Measurements from ENCODE around the gene NKIRAS1.
A peak's percentile ranks its signal among the peaks of the same experiment; 100 is the strongest.
"Not testable (repeated sequence)": the region's sequence is repeated elsewhere in the genome, so short reads cannot be mapped to it uniquely, and the experiment has no call there.

Gene NKIRAS1

DNA sequence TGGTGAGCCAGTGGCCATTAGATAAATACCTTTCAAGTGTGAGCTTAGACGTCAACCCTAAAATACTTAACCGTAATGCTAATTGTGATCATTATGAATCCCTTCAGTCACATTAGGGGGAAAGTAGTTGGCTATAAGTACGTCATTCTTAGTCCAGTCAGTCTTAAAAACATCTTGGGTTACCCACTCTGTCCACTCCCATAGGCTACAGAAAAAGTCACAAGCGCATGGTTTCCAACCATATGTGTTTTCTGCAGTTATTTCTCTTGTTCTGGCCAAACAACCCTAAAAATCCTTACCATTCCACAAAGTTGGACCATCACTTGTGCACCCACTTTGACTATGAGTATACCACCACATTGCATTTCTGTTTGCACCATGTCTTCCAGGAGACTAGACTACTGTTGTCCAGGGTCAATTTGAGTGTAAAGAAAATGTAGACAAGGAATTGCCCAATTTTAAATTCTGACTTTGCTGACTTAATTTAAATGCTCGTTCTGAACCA is 3.4 kb upstream of the NKIRAS1 start:
- no peaks in the 10 kb centered on the region for H3K4me1 ChIP-seq (ENCODE audit: control insufficient read depth, insufficient read depth, low read length)
- POLR2A ChIA-PET, result interaction anchor here (1.2 kb wide), 1 partner anchor 42 kb away, joined by 3 read pairs; no protein-coding TSS in a partner anchor
- no peak overlapping the region for H3K4me3 ChIP-seq (ENCODE audit: low read depth, low read length)
- H3K9me3 ChIP-seq (ENCODE audit: control insufficient read depth, insufficient read depth, low read depth, low read length), result no peaks in the 10 kb centered on the region
- peaks cover 3 to 45% of the 10 kb centered on the region in 2 experiments; a peak in 2 of 3 replicates for H3K36me3 ChIP-seq (ENCODE audit: control insufficient read depth in 2 of 2, insufficient read depth in 1 of 2, low read length in 2 of 2)
- no peak overlapping the region for H3K27ac ChIP-seq (ENCODE audit: extremely low read depth, low read depth, low read length)
- TF ChIP-seq ZXDB (tag by site-specific recombination; IDR thresholded peaks at IDR 0.05) (0 out of 2 replicates have a peak, but pooled peaks have one; percentile 11), ZNF600 (tag by site-specific recombination; IDR thresholded peaks at IDR 0.05) (peak; percentile 86), ZNF664 (tag by site-specific recombination; IDR thresholded peaks at IDR 0.05) (0 out of 2 replicates have a peak, but pooled peaks have one; percentile 20), KLF16 (tag by site-specific recombination; IDR thresholded peaks at IDR 0.05) (no peak), ZBTB17 (tag by site-specific recombination; IDR thresholded peaks at IDR 0.05) (no peak), ZNF202 (tag by site-specific recombination; IDR thresholded peaks at IDR 0.05; ENCODE audit: borderline replicate concordance) (no peak)
- TF ChIP-seq, protein P1, sequence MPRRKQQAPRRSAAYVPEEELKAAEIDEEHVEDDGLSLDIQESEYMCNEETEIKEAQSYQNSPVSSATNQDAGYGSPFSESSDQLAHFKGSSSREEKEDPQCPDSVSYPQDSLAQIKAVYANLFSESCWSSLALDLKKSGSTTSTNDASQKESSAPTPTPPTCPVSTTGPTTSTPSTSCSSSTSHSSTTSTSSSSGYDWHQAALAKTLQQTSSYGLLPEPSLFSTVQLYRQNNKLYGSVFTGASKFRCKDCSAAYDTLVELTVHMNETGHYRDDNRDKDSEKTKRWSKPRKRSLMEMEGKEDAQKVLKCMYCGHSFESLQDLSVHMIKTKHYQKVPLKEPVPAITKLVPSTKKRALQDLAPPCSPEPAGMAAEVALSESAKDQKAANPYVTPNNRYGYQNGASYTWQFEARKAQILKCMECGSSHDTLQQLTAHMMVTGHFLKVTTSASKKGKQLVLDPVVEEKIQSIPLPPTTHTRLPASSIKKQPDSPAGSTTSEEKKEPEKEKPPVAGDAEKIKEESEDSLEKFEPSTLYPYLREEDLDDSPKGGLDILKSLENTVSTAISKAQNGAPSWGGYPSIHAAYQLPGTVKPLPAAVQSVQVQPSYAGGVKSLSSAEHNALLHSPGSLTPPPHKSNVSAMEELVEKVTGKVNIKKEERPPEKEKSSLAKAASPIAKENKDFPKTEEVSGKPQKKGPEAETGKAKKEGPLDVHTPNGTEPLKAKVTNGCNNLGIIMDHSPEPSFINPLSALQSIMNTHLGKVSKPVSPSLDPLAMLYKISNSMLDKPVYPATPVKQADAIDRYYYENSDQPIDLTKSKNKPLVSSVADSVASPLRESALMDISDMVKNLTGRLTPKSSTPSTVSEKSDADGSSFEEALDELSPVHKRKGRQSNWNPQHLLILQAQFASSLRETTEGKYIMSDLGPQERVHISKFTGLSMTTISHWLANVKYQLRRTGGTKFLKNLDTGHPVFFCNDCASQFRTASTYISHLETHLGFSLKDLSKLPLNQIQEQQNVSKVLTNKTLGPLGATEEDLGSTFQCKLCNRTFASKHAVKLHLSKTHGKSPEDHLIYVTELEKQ (tag by site-specific recombination; IDR thresholded peaks at IDR 0.05; ENCODE audit: borderline replicate concordance), result no peak
- TF ChIP-seq, protein P2, sequence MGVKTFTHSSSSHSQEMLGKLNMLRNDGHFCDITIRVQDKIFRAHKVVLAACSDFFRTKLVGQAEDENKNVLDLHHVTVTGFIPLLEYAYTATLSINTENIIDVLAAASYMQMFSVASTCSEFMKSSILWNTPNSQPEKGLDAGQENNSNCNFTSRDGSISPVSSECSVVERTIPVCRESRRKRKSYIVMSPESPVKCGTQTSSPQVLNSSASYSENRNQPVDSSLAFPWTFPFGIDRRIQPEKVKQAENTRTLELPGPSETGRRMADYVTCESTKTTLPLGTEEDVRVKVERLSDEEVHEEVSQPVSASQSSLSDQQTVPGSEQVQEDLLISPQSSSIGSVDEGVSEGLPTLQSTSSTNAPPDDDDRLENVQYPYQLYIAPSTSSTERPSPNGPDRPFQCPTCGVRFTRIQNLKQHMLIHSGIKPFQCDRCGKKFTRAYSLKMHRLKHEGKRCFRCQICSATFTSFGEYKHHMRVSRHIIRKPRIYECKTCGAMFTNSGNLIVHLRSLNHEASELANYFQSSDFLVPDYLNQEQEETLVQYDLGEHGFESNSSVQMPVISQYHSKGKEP (tag by site-specific recombination; IDR thresholded peaks at IDR 0.05), result 0 out of 2 replicates have a peak, but pooled peaks have one; percentile 11
- CTCF ChIA-PET, result no interaction called here

GRCh38 chr3:23919628-23920027 is 2.8 kb upstream of the NKIRAS1 start:
- Histone ChIP-seq H3K4me1 (ENCODE audit: control insufficient read depth, insufficient read depth, low read length) (peaks cover 2% of the 10 kb centered on the region; the same call in 1 of the 2 replicates), H3K9me3 (ENCODE audit: control insufficient read depth, insufficient read depth, low read depth, low read length) (no peaks in the 10 kb centered on the region), H3K27ac (ENCODE audit: extremely low read depth, low read depth, low read length) (no peak overlapping the region), H3K36me3 (ENCODE audit: control insufficient read depth in 2 of 2, insufficient read depth in 1 of 2, low read length in 2 of 2) (peaks cover 3 to 45% of the 10 kb centered on the region in 2 experiments; a peak in 2 of 3 replicates), H3K4me3 (ENCODE audit: low read depth, low read length) (no peak overlapping the region)
- ChIA-PET CTCF (interaction anchor here (0.7 kb wide), 1 partner anchor 571 kb away, joined by 3 read pairs; no protein-coding TSS in a partner anchor), POLR2A (no interaction called here)
- TF ChIP-seq, protein P3, sequence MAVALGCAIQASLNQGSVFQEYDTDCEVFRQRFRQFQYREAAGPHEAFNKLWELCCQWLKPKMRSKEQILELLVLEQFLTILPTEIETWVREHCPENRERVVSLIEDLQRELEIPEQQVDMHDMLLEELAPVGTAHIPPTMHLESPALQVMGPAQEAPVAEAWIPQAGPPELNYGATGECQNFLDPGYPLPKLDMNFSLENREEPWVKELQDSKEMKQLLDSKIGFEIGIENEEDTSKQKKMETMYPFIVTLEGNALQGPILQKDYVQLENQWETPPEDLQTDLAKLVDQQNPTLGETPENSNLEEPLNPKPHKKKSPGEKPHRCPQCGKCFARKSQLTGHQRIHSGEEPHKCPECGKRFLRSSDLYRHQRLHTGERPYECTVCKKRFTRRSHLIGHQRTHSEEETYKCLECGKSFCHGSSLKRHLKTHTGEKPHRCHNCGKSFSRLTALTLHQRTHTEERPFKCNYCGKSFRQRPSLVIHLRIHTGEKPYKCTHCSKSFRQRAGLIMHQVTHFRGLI (tag by site-specific recombination; IDR thresholded peaks at IDR 0.05), result peak; percentile 82; the same call in 1 of the 2 replicates
- TF ChIP-seq, protein P4, sequence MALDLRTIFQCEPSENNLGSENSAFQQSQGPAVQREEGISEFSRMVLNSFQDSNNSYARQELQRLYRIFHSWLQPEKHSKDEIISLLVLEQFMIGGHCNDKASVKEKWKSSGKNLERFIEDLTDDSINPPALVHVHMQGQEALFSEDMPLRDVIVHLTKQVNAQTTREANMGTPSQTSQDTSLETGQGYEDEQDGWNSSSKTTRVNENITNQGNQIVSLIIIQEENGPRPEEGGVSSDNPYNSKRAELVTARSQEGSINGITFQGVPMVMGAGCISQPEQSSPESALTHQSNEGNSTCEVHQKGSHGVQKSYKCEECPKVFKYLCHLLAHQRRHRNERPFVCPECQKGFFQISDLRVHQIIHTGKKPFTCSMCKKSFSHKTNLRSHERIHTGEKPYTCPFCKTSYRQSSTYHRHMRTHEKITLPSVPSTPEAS (tag by site-specific recombination; IDR thresholded peaks at IDR 0.05), result no peak

- CTCF ChIA-PET, result interaction anchor here (0.6 kb wide), 1 partner anchor 22 kb away, joined by 4 read pairs; no protein-coding TSS in a partner anchor
- H3K4me1 ChIP-seq (ENCODE audit: control insufficient read depth, insufficient read depth, low read length); H3K9me3 ChIP-seq (ENCODE audit: control insufficient read depth, insufficient read depth, low read depth, low read length): not testable (repeated sequence)
- peaks cover 3 to 45% of the 10 kb centered on the region in 2 experiments; a peak in 2 of 3 replicates for H3K36me3 ChIP-seq (ENCODE audit: control insufficient read depth in 2 of 2, insufficient read depth in 1 of 2, low read length in 2 of 2)
- POLR2A ChIA-PET, result interaction anchor here (1.1 to 1.8 kb wide), 3 partner anchors 26 to 35 kb away, joined by 8 to 14 read pairs (median 8); no protein-coding TSS in a partner anchor
- H3K4me3 ChIP-seq (ENCODE audit: low read depth, low read length), result peak overlapping the region; percentile 100
- peak overlapping the region; percentile 98; the same call in 1 of the 2 replicates for H3K27ac ChIP-seq (ENCODE audit: extremely low read depth, low read depth, low read length)
Measured at GRCh38 chr3:23918331-23918730, 1.5 kb upstream of the NKIRAS1 start.
